ENCODE measurements around the gene TOM1L2.

The TOM1L2 gene

GRCh38 chr17:17893801-17894644 lies 78.2 kb downstream of the TOM1L2 start:
- DNase-seq: no peak

GRCh38 chr17:17892731-17893130 lies 79.5 kb downstream of the TOM1L2 start:
- no peak for DNase-seq

GRCh38 chr17:17892009-17892408 lies 80.2 kb downstream of the TOM1L2 start:
- DNase-seq: no peak

GRCh38 chr17:17890773-17891759 lies 81.1 kb downstream of the TOM1L2 start:
- DNase-seq: peak; percentile 60 to 79 (median 74)

- DNase-seq: no peak
Measured at GRCh38 chr17:17889922-17890321, 82.3 kb downstream of the TOM1L2 start.

GRCh38 chr17:17888821-17889220 lies 83.4 kb downstream of the TOM1L2 start:
- no peak for DNase-seq

- no peak for DNase-seq
Measured at GRCh38 chr17:17888371-17888770, 83.8 kb downstream of the TOM1L2 start.

- DNase-seq: no peak
Measured at GRCh38 chr17:17887752-17888304, 84.4 kb downstream of the TOM1L2 start.

GRCh38 chr17:17886726-17887125 lies 85.5 kb downstream of the TOM1L2 start:
- DNase-seq: no peak

GRCh38 chr17:17886226-17886625 lies 86.0 kb downstream of the TOM1L2 start:
- no peak for DNase-seq

- DNase-seq: no peak
Measured at GRCh38 chr17:17884391-17885357, 87.5 kb downstream of the TOM1L2 start.

GRCh38 chr17:17883801-17884200 lies 88.4 kb downstream of the TOM1L2 start:
- no peak for DNase-seq

GRCh38 chr17:17882082-17882581 lies 90.1 kb downstream of the TOM1L2 start:
- no peak for DNase-seq

GRCh38 chr17:17880577-17881196 lies 91.5 kb downstream of the TOM1L2 start:
- peak; percentile 17 to 71 (median 57) for DNase-seq

GRCh38 chr17:17877529-17878358 lies 94.5 kb downstream of the TOM1L2 start:
- no peak for DNase-seq

GRCh38 chr17:17876959-17877528 lies 95.2 kb downstream of the TOM1L2 start:
- no peak for DNase-seq

GRCh38 chr17:17874478-17874877 lies 97.7 kb downstream of the TOM1L2 start:
- DNase-seq: no peak

GRCh38 chr17:17873450-17873991 lies 98.7 kb downstream of the TOM1L2 start:
- no peak for DNase-seq

- DNase-seq: no peak
Measured at GRCh38 chr17:17872547-17873345, 99.5 kb downstream of the TOM1L2 start.
